Endothelial cell of umbilical vein (primary cell): ENCODE data around the gene RAB6C.
"Not testable (repeated sequence)": the region's sequence is repeated elsewhere in the genome, so short reads cannot be mapped to it uniquely, and the experiment has no call there.

Experiments used
- EZH2 ChIP-seq: IDR thresholded peaks from 2 replicates; pipeline ENCODE4 v1.6.1; 2012; ENCODE audit warnings: borderline replicate concordance, low read depth, mild to moderate bottlenecking, moderate library complexity, low read length, inconsistent platforms; ENCODE audit not compliant: severe bottlenecking
- FOS ChIP-seq: IDR thresholded peaks from 2 replicates; pipeline ENCODE4 v1.6.1; 2011; ENCODE audit warnings: mild to moderate bottlenecking, low read length, moderate library complexity, borderline replicate concordance; ENCODE audit not compliant: insufficient read depth
- TF ChIP-seq, protein P1 (sequence below), 2 donors: IDR thresholded peaks; 1 replicate in 1 of 2; 2 replicates in 1 of 2; pipeline ENCODE4 v1.5.1; 2011; ENCODE audit warnings: low read length in 2 of 2, mild to moderate bottlenecking in 2 of 2, moderate library complexity in 2 of 2, control low read depth in 1 of 2, inconsistent platforms in 1 of 2, low read depth in 1 of 2; ENCODE audit not compliant: insufficient read depth in 1 of 2; ENCODE audit errors: extremely low read depth in 1 of 2

DNA sequence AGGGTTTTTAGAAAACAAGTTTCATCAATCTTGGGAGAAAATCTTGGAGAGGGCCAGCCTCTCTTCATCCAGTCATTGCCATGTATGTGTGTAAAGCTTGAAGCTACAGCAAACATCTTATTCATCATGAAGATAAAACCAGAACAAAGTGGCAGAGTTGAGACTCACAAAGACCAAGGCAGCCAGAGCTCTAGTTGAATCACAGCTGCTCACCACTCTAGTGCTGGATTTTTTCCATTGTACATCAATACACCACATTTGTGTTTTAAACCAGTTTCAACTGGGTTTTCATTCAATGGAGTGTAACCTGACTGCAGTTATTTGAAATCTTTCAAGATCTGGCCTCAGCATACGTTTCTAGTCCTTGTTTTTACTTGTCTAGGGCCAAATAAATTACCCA is 40.6 kb downstream of the RAB6C start:
- TF ChIP-seq, protein P1, sequence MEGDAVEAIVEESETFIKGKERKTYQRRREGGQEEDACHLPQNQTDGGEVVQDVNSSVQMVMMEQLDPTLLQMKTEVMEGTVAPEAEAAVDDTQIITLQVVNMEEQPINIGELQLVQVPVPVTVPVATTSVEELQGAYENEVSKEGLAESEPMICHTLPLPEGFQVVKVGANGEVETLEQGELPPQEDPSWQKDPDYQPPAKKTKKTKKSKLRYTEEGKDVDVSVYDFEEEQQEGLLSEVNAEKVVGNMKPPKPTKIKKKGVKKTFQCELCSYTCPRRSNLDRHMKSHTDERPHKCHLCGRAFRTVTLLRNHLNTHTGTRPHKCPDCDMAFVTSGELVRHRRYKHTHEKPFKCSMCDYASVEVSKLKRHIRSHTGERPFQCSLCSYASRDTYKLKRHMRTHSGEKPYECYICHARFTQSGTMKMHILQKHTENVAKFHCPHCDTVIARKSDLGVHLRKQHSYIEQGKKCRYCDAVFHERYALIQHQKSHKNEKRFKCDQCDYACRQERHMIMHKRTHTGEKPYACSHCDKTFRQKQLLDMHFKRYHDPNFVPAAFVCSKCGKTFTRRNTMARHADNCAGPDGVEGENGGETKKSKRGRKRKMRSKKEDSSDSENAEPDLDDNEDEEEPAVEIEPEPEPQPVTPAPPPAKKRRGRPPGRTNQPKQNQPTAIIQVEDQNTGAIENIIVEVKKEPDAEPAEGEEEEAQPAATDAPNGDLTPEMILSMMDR (IDR thresholded peaks at IDR 0.05; ENCODE audit: extremely low read depth in 1 of 2, insufficient read depth in 1 of 2, low read depth in 1 of 2, low read length in 2 of 2): not testable (repeated sequence)
- TF ChIP-seq EZH2, FOS: not testable (repeated sequence)
